T47D (cell line): Measurements from ENCODE around the gene DFFB.

Experiments used
- DNase-seq, 2 experiments: peaks; one replicate each; pipeline versions ENCODE4 v3.0.0 to v3.0.0-alpha.2; 2011 to 2012; ENCODE audit warnings: low read depth in 1 of 2, low spot score in 1 of 2
- JUND ChIP-seq: IDR thresholded peaks from 2 replicates; pipeline ENCODE4 v1.6.1; 2012; ENCODE audit warnings: low read depth
- in situ Hi-C: cut with HindIII; loops from 2 replicates; pipeline ENCODE4 v1.10.0; 2016; ENCODE audit warnings: low sequenced_read_pairs, low pct_unique_long_range_greater_than_20kb

DFFB gene

DNA sequence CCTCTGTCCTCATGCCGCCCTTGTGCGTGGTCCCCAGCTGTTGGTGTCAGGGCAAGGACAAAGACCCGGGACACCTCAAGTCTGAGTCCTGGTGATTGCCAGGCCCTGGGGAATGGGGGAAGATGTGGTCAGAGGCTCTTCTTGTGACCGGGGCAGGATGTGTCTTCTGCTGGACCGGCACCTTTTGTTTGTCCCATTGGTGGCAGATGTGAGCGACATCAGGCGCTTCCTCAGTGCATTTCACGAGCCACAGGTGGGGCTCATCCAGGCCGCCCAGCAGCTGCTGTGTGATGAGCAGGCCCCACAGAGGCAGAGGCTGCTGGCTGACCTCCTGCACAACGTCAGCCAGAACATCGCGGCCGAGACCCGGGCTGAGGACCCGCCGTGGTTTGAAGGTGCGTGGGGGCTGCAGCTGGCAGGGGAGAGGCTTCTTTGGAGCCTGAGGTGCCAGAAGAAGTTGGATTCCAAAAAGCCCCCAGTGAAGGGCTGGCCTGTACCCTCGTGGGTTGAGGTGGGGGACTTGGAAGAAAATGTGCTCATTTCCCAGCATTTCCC lies 8.4 kb downstream of the DFFB start:
- in situ Hi-C loops = no loop called here
- no peak for TF ChIP-seq JUND
- no peak for DNase-seq

DNA sequence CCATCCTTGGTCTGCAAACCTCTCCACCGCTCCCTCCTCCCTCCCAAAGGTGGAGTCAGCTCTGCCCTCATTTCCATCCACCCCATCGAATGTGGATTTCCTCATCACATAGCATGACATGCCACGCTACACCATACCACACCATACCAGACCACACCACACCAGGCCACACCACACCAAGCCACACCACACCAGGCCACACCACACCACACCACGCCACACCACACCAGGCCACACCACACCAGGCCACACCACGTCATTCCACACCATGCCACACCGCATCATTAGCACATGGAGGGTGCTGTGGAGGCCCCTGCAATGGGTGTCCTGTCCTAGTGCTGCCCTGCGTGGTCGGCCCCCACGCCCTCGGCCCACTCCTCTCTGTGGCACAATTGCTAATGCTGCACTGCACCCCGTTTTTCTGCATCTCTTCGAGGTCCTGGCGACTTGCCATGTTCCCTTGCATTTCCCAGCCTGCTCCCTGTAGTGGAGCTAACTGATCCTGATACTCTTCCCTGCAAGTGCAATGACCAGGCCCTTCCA lies 11.3 kb downstream of the DFFB start:
- no peak for TF ChIP-seq JUND
- no peak for DNase-seq
- in situ Hi-C loops = no loop called here

DNA sequence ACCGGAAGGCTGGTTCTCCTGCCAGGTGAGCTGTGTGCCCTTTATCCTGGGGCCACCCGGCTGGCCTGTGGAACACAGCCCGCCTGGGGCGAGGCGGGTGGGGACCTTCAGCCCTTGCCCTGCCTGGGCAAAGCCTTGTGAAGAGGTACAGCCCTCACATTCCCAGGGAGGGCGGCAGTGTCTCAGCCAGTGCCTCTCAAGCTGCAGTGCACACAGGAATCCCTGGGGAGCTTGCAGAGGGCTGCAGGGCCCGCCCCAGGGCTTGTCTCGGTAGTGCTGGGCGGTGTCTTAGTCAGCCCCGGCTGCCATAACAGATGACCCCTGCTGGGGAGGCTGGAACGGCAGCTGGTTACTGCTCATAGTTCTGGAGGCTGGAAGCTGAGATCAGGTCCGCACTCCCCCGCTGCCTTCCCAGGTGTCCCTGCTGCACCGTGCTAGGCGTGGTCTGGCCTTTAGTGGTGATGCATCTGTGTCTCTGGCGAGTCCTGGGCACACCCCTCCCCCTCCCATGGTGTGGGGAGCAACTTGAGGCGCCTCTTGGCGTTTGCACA lies 12.6 kb downstream of the DFFB start:
- in situ Hi-C loops = no loop called here
- no peak for TF ChIP-seq JUND
- DNase-seq = no peak

DNA sequence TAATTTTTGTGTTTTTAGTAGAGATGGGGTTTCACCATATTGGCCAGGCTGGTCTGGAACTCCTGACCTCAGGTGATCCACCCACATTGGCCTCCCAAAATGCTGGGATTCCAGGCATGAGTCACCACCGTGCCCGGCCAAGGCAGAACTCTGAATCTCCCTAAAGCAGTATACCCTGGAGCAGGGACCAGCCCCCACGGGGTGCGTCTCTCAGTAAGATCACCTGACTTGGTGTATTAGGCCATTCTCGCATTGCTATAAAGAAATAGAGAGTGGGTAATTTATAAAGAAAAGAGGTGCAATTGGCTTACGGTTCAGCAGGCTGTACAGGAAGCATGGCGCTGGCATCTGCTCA lies 14.2 kb downstream of the DFFB start:
- no peak for DNase-seq
- in situ Hi-C loops = no loop called here
- TF ChIP-seq JUND = no peak

DNA sequence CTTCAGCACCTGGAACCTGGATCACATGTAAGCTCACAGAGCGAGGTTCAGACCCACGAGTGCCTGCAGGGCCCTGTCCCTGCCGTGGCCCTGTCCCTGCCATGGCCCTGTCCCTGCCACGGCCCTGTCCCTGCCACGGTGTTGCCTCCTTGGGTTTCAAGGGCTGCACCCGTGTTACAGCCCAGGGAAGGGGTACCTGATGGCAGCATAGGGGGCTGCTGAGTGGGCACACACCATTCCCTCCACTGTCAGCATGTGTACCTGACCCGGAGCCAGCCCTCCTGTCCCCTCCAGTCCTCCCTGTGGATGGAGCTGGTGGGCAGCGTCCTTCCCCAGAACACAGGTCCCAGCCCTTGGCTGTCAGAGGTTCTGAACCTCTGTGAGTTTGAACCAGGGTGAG lies 15.3 kb downstream of the DFFB start:
- no peak for DNase-seq
- in situ Hi-C loops = no loop called here
- TF ChIP-seq JUND = no peak

DNA sequence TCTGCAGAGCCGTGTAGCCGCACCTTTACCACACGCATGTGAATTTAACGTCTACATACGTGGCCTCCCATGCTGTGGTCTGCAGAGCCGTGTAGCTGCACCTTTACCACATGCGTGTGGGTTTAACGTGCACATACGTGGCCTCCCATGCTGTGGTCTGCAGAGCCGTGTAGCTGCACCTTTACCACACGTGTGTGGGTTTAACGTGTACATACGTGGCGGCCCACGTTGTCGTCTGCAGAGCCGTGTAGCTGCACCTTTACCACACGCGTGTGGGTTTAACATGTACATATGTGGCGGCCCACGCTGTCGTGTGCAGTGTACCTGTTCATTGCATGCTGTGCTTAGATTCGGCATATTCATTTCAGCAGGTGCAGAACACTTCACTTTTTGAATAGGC lies 17.5 kb downstream of the DFFB start:
- in situ Hi-C loops = no loop called here
- no peak for DNase-seq
- no peak for TF ChIP-seq JUND

DNA sequence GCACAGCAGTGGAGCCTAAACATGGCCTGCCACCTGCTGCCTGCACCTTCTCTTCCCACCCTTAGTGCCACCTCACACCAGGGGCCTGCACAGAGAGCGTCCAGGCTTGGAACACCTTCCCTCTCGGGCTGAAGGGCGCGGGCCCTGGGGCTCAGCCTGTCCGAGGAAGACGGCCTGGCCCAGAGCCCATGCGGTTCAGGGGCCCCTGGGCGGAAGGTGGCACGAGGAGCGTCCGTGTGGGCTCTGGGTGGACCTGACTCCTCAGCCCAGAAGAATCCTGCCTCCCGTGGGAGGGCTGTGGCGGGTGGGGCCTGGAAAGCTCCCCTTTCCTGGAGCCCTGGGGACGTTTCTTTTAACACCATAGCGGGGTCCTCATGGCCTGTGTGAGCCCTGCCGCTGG lies 19.4 kb downstream of the DFFB start:
- no peak for TF ChIP-seq JUND
- in situ Hi-C loops = no loop called here
- no peak for DNase-seq

DNA sequence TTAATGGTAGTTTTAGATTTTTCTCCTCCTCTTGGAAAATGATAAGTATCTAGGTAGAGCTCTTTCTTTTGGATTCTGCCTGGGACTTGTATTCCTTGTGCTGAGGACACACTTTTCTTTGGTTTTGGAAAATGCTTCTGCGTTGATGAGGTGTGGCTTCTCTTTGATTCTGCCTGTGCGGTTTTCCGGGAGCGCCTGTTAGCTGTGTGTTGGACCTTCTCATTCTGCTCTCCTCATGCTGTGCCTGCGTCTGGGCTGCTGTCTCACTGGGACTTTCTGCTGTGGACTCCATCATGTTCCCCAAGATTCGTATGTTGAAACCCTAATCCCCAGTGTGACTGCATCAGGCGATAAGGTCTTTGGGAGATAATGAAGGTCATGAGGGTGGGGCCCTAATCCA lies 21.8 kb downstream of the DFFB start:
- no peak for DNase-seq
- in situ Hi-C loops = no loop called here
- TF ChIP-seq JUND = no peak

DNA sequence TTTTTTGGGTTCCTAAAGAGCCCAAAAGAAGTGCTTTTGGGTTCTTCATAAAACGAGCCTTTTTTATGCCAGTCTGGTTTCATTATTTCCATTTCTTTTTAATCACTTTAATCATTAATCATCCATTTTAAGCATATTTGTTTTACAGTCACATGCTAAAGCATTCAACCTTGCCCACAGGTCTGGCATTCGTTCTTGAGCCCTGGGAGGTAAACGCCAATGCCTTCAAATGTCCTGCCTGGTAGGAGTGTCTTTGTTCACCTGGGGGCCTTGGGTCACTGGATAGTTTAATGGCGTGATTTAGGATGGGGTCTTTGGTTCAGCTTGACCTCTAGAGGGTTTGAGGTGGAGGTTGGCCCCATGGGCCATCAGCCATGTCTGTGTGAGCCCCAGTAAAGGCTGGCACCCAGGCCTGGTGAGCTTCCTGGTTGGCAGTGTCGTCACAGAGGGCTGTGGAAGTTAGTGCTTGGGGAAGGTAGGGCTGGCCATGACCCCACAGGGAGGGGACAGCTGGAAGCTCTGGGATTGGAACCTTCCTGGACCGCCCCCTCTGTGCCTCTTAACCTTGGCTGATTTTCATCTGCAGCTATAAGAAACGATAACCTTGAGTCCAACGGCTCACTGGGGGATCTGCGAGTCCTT lies 22.6 kb downstream of the DFFB start:
- no peak for DNase-seq
- no peak for TF ChIP-seq JUND
- in situ Hi-C loops = no loop called here

DNA sequence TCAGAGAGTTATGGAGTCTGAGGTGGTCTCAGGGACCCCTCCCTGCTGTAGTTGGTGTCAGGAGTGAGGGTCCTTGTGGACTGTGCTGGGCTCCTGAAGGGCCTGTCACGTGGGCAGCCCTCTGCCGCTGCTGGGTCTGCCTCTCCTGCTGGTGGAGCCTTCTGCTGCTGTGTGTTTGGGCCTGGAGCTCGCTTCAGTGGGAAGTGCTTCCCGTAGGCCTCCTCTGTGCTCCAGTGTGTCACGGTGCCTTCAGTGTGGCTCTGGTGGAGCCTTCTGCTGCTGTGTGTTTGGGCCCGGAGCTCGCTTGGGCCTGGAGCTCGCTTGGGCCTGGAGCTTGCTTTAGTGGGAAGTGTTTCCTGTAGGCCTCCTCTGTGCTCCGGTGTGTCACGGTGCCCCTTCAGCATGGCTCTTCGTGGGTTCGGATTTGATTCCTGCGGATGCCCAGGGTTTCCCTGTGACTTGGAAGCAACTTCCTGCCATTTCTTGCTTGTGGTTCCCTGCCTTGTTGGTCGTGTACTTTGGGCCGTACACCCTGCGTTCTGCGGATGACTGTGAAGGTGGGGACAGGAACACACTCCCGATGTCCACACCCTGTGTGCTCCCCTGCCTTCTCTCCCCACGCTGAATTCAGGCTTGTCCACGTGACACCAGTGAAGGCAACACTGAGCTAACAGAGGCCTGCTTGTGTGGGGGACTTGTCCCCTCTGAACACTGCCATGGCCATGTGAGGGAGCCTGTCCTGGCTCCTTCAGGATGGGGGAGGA lies 23.3 kb downstream of the DFFB start:
- DNase-seq = no peak
- no peak for TF ChIP-seq JUND
- in situ Hi-C loops = no loop called here

DNA sequence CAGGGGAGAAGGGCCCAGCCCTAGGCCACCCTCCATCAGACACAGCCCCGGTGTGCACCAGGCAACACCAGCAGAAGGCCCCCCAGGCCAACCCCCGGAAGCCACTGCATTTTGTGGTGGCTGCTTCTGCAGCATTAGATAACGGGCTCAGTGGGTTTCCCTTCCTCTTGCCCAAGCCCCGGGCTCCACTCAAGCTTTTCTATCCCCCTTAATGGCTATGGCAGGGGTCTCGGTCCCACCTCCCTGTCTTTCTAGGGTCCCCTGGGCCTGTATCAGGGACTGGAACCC lies 23.9 kb downstream of the DFFB start:
- no peak for TF ChIP-seq JUND
- in situ Hi-C loops = no loop called here
- DNase-seq = no peak

DNA sequence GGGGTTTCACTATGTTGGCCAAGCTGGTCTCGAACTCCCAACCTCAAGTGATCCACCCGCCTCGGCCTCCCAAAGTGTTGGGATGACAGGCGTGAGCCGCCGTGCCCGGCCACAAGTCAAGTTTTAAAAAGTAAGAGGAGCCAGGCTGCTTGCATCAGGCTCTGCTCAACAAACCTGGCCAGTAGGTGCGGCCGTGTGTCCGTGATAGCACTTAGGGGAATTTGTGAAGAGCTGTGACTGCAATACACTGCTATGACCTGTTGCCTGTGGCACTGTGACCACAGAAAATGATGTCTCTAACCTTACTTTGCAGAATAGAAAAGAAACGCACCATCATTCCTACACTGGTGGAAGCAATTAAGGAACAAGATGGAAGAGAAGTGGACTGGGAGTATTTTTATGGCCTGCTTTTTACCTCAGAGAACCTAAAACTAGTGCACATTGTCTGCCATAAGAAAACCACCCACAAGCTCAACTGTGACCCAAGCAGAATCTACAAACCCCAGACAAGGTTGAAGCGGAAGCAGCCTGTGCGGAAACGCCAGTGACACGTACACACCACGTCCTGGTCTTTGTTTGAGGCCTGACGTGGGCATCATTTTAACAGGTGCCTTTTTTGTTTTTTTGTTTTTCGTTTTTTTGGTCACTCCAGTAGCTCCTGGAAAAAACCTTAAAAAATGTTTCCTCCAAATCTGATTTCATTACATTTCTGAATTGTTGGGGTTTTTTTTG lies 26.1 kb downstream of the DFFB start:
- no peak for DNase-seq
- no peak for TF ChIP-seq JUND
- in situ Hi-C loops = no loop called here

DNA sequence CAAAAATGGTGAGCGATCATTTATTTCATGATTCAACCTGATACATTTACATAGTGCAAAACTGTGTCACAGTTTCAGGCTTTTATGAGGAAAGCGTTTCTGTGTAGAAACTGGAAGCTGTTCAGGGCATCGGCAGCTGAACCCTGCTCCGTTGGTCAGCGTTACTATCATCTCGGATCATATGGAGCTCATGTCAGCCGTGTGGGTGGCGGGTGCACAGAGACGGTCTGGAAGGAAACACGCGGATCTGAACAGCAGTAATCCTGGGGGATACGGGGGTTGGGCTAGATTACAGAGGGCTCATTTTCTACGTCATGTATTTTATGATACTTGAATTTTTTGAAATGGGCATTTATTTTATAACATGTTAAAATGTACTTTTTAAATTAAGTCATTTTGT lies 27.7 kb downstream of the DFFB start:
- in situ Hi-C loops = no loop called here
- no peak for TF ChIP-seq JUND
- DNase-seq = no peak
